ENCODE results near the gene GTPBP4.

The GTPBP4 gene

GRCh38 chr10:1011696-1012095 is 23.5 kb downstream of the GTPBP4 start:
- DNase-seq: no peak
- Histone ChIP-seq H3K27ac (no peak overlapping the region), H3K9me3 (ENCODE audit: severe bottlenecking) (no peaks in the 10 kb centered on the region), H3K27me3 (ENCODE audit: insufficient read depth, low read depth, severe bottlenecking) (no peaks in the 10 kb centered on the region), H3K4me3 (ENCODE audit: low read depth, low read length) (no peak overlapping the region), H3K36me3 (peaks cover 18% of the 10 kb centered on the region)
- no peak for TF ChIP-seq CTCF (IDR thresholded peaks at IDR 0.05; ENCODE audit: low read depth, low read length)

GRCh38 chr10:1015688-1016087 is 27.5 kb downstream of the GTPBP4 start:
- Histone ChIP-seq H3K27me3 (ENCODE audit: insufficient read depth, low read depth, severe bottlenecking) (no peaks in the 10 kb centered on the region), H3K27ac (no peak overlapping the region), H3K9me3 (ENCODE audit: severe bottlenecking) (no peaks in the 10 kb centered on the region), H3K4me3 (ENCODE audit: low read depth, low read length) (no peak overlapping the region), H3K36me3 (peaks cover 11% of the 10 kb centered on the region)
- no peak for DNase-seq
- TF ChIP-seq CTCF (IDR thresholded peaks at IDR 0.05; ENCODE audit: low read depth, low read length): no peak

- Histone ChIP-seq H3K27me3 (ENCODE audit: insufficient read depth, low read depth, severe bottlenecking) (no peaks in the 10 kb centered on the region), H3K4me3 (ENCODE audit: low read depth, low read length) (no peak overlapping the region), H3K9me3 (ENCODE audit: severe bottlenecking) (no peaks in the 10 kb centered on the region), H3K36me3 (peaks cover 2% of the 10 kb centered on the region; the same call in 1 of the 2 replicates), H3K27ac (no peak overlapping the region)
- no peak for DNase-seq
- TF ChIP-seq CTCF (IDR thresholded peaks at IDR 0.05; ENCODE audit: low read depth, low read length): no peak
Measured at GRCh38 chr10:1019362-1019761, 31.1 kb downstream of the GTPBP4 start.

GRCh38 chr10:1020460-1020859 is 32.2 kb downstream of the GTPBP4 start:
- H3K9me3 ChIP-seq (ENCODE audit: severe bottlenecking): no peaks in the 10 kb centered on the region
- H3K27ac ChIP-seq: no peak overlapping the region
- no peak for TF ChIP-seq CTCF (IDR thresholded peaks at IDR 0.05; ENCODE audit: low read depth, low read length)
- no peaks in the 10 kb centered on the region for H3K36me3 ChIP-seq
- H3K27me3 ChIP-seq (ENCODE audit: insufficient read depth, low read depth, severe bottlenecking): no peaks in the 10 kb centered on the region
- H3K4me3 ChIP-seq (ENCODE audit: low read depth, low read length): no peak overlapping the region
- DNase-seq: no peak

- no peak overlapping the region for H3K4me3 ChIP-seq (ENCODE audit: low read depth, low read length)
- TF ChIP-seq CTCF (IDR thresholded peaks at IDR 0.05; ENCODE audit: low read depth, low read length): no peak
- no peaks in the 10 kb centered on the region for H3K9me3 ChIP-seq (ENCODE audit: severe bottlenecking)
- H3K36me3 ChIP-seq: no peaks in the 10 kb centered on the region
- H3K27ac ChIP-seq: no peak overlapping the region
- no peak for DNase-seq
- no peaks in the 10 kb centered on the region for H3K27me3 ChIP-seq (ENCODE audit: insufficient read depth, low read depth, severe bottlenecking)
Measured at GRCh38 chr10:1020958-1021357, 32.7 kb downstream of the GTPBP4 start.

GRCh38 chr10:1022413-1022812 is 34.2 kb downstream of the GTPBP4 start:
- peak; percentile 11 for DNase-seq
- TF ChIP-seq CTCF (IDR thresholded peaks at IDR 0.05; ENCODE audit: low read depth, low read length): no peak
- Histone ChIP-seq H3K4me3 (ENCODE audit: low read depth, low read length) (peak overlapping the region; percentile 6; the same call in 1 of the 2 replicates), H3K27ac (no peak overlapping the region), H3K9me3 (ENCODE audit: severe bottlenecking) (no peaks in the 10 kb centered on the region), H3K27me3 (ENCODE audit: insufficient read depth, low read depth, severe bottlenecking) (no peaks in the 10 kb centered on the region), H3K36me3 (no peaks in the 10 kb centered on the region)

Measured in WERI-Rb-1 (cell line).